PFSK-1 (cell line): ENCODE data around the gene PDE8A.

Experiments used
- FOXP2 ChIP-seq: optimal IDR thresholded peaks from 2 replicates; pipeline ENCODE3; 2011; ENCODE audit warnings: borderline replicate concordance, control low read depth, inconsistent platforms; ENCODE audit not compliant: insufficient read depth; ENCODE audit errors: extremely low read length, extremely low read depth
- POLR2AphosphoS5 ChIP-seq: IDR thresholded peaks from 2 replicates; pipeline ENCODE4 v1.6.1; 2012; ENCODE audit warnings: low read depth, mild to moderate bottlenecking, control low read depth, low read length, moderate library complexity
- SIN3A ChIP-seq: IDR thresholded peaks from 2 replicates; pipeline ENCODE4 v1.6.1; 2012; ENCODE audit warnings: mild to moderate bottlenecking, low read length, moderate library complexity, borderline replicate concordance; ENCODE audit not compliant: insufficient read depth
- TAF1 ChIP-seq: IDR thresholded peaks from 2 replicates; pipeline ENCODE4 v1.6.1; 2012; ENCODE audit warnings: low read length, control low read depth, borderline replicate concordance; ENCODE audit not compliant: insufficient read depth
- TF ChIP-seq, protein P1 (sequence below), 2 experiments: IDR thresholded peaks; 2 replicates each; pipeline versions ENCODE4 v1.6.1 to v1.8.0; 2011 to 2012; ENCODE audit warnings: low read depth in 2 of 2, low read length in 2 of 2, control low read depth in 1 of 2, inconsistent platforms in 1 of 2, mild to moderate bottlenecking in 1 of 2, moderate library complexity in 1 of 2; ENCODE audit not compliant: insufficient read depth in 1 of 2

PDE8A gene

DNA sequence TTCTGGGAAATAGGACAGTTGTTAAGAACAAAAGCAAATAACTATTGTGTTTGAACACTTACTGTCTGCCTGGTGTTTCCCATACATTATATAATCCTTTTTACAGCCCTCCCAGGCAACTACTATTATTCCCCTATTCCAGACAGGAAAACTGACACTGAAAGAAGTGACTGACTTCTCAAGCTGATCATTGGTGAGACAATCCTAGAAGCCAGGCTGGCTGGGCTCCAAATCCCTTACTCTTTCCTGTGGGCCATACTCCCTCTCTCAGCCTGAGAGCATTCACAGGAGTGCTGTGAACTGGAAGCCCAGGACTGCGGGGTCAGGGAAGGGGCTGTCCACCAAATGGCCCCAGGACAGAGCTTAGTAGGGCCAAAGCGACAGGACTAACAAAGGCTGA lies 39.2 kb upstream of the PDE8A start:
- TF ChIP-seq FOXP2: no peak
- no peak for TF ChIP-seq TAF1
- no peak for TF ChIP-seq SIN3A
- TF ChIP-seq POLR2AphosphoS5: no peak

DNA sequence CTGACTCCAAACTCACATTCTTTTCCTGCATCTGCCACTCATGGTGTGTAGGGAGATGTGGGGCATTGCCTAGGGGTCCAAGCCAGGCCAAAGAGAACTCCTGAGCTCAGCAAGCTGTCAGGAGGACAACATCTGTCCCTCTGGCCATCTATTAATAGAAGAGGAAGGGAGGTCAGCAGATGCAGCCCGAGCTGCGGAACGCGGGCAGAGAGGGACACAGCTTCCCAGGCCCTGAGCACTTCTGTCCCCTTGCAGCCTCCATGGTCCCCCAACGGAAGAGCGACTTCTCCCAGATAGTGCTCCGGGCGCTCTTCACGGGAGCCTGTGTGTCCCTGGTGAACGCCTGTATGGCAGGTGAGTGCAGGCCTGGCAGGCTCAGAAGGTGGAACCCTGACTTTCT lies 37.3 kb upstream of the PDE8A start:
- TF ChIP-seq, protein P1, sequence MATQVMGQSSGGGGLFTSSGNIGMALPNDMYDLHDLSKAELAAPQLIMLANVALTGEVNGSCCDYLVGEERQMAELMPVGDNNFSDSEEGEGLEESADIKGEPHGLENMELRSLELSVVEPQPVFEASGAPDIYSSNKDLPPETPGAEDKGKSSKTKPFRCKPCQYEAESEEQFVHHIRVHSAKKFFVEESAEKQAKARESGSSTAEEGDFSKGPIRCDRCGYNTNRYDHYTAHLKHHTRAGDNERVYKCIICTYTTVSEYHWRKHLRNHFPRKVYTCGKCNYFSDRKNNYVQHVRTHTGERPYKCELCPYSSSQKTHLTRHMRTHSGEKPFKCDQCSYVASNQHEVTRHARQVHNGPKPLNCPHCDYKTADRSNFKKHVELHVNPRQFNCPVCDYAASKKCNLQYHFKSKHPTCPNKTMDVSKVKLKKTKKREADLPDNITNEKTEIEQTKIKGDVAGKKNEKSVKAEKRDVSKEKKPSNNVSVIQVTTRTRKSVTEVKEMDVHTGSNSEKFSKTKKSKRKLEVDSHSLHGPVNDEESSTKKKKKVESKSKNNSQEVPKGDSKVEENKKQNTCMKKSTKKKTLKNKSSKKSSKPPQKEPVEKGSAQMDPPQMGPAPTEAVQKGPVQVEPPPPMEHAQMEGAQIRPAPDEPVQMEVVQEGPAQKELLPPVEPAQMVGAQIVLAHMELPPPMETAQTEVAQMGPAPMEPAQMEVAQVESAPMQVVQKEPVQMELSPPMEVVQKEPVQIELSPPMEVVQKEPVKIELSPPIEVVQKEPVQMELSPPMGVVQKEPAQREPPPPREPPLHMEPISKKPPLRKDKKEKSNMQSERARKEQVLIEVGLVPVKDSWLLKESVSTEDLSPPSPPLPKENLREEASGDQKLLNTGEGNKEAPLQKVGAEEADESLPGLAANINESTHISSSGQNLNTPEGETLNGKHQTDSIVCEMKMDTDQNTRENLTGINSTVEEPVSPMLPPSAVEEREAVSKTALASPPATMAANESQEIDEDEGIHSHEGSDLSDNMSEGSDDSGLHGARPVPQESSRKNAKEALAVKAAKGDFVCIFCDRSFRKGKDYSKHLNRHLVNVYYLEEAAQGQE (IDR thresholded peaks at IDR 0.05; ENCODE audit: insufficient read depth in 1 of 2, low read depth in 2 of 2, low read length in 2 of 2): no peak
- no peak for TF ChIP-seq SIN3A
- no peak for TF ChIP-seq FOXP2
- no peak for TF ChIP-seq TAF1
- TF ChIP-seq POLR2AphosphoS5: no peak

DNA sequence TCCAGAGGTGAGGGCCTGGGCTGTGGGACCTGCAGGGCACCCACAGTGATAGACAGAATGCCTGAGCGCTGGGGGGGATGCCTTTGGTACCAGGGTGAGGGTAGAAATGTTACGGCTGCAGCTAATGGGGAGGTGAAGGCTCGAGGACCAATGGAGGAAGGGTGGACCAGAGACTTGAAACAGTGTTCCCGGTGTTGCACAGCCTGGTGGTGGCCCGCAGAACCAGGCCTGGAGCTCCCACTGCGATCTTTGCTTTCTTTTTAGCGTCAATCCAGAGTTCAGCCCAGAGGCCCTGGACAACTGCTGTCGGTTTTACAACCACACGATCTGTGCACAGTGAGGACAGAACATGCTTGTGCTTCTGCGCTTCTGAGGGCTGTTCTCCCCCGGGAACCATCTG lies 36.8 kb upstream of the PDE8A start:
- TF ChIP-seq SIN3A (no peak), POLR2AphosphoS5 (no peak), TAF1 (no peak), FOXP2 (no peak)
- TF ChIP-seq, protein P1 (IDR thresholded peaks at IDR 0.05; ENCODE audit: insufficient read depth in 1 of 2, low read depth in 2 of 2, low read length in 2 of 2): no peak

DNA sequence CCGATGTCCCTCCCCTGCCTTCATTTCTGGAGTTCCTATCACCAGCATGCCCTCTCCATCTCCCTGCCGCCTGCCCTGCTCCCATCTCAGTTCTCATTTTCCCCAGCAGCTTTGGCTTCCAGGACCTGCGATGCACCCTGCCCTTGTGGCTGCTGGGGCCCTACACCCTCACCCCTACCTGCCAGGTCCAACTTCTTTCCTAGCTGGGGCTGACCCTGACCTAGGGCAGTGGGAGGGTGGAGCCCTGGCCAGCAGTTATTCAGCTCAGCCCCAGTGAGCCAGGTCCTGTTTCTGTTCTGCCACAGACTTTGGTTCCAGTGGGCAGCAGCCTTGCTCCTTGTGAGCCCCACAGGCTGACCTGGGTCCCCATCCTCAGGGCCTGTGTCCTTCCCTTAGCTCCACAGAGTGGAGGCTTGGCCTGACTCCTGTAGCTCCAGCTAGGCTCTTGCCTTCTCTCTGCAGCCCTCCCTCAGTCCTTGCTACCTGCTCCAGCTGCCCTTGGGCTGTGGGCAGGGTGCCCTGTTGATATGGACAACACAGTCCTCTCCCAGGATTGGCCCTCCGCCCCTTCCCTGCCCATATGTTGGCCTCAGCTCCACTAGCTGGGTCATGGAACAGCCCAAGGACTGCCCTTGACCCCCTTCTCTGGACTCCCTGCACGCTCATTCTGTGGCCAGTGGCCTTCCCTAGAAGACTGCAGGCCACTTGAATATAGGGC lies 34.7 kb upstream of the PDE8A start:
- no peak for TF ChIP-seq TAF1
- TF ChIP-seq, protein P1 (IDR thresholded peaks at IDR 0.05; ENCODE audit: insufficient read depth in 1 of 2, low read depth in 2 of 2, low read length in 2 of 2): no peak
- no peak for TF ChIP-seq FOXP2
- no peak for TF ChIP-seq POLR2AphosphoS5
- no peak for TF ChIP-seq SIN3A

DNA sequence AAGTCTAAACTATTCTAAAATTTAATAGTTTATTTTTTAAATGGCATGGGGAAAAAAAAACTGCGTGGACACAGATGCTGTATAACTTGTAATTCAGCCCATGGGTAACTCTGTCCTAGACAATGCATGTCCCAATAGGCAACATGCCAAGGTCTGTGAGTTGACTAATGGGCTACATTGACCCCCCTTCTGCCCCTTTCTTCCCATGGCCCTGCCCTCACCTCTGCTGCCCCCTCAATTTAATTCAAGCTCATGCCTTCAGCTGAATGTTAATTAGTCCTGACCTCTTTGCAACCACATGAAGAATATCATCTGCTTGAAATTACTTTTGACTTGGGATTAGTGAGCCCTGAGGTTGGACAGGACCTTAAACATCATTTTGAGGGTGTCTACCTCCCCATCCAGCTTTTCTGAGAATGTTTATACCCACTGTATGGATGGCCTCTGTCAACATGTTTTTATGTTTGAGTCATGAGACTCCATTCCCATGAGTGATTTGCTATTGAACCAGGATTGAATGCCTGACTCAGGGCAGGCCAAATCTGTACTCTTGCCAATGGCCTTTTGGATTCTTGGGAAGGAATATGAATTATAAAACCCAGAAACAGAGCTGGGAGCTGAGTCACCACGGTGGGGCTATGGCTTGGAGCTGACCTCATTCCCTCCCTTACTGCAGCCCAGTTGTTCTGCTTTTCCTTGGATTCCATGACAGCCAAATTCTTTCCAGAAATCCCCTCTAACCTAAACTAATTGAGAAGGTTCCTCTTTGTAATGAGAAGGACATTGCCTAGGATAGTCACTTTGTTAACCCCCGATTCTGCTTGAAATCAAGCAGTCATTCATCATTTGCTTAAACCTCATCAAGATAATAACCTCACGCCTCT lies 33.5 kb upstream of the PDE8A start:
- TF ChIP-seq TAF1 (no peak), POLR2AphosphoS5 (no peak), SIN3A (no peak), FOXP2 (no peak)
- TF ChIP-seq, protein P1 (IDR thresholded peaks at IDR 0.05; ENCODE audit: insufficient read depth in 1 of 2, low read depth in 2 of 2, low read length in 2 of 2): no peak
